ENCODE results near the gene IL18BP. TPM values are rescaled to one million over a fixed set of nuclear protein-coding genes. Genes with fewer than 3 reads are reported as not detected.

Gene IL18BP
- total and polyA plus RNA-seq, 10 of the 15 experiments (the other 5 are each of a cell fraction or from before 2014, with no cell fraction given): 2.6 to 18.1 (median 10.7) TPM

DNA sequence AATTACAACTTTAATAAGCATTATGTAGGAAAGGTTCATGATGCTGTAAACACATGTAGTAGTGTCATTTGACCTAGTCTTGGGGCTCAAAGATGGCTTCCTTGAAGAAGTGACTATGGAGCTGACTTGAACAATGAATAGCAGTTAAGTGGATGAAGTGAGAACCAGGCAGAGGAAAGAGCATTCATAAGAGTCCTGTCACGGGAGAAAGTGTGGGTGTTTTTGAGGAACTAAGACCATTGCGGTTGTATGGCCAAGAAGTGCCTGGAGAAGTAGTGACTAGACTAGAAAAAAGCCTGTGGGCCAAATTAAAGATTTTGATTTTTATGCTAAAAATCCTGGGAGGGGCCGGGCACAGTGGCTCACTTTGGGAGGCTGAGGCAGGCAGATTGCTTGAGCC, 7.2 kb upstream of the IL18BP start (continued):
- no peak for TF ChIP-seq SMAD1 (IDR thresholded peaks at IDR 0.05; ENCODE audit: low read depth, partially characterized antibody)
- TF ChIP-seq KDM1A (IDR thresholded peaks at IDR 0.05; ENCODE audit: borderline replicate concordance): no peak
- no peak for TF ChIP-seq CBX3 (IDR thresholded peaks at IDR 0.05; ENCODE audit: borderline replicate concordance, low read depth)
- no peak for TF ChIP-seq SIN3A (IDR thresholded peaks at IDR 0.05; ENCODE audit: low read depth, low read length)
- no peak for TF ChIP-seq HSF1 (IDR thresholded peaks at IDR 0.05; ENCODE audit: low read depth, low read length)
- no peak for TF ChIP-seq LARP7 (IDR thresholded peaks at IDR 0.05)
- TF ChIP-seq, protein P1, sequence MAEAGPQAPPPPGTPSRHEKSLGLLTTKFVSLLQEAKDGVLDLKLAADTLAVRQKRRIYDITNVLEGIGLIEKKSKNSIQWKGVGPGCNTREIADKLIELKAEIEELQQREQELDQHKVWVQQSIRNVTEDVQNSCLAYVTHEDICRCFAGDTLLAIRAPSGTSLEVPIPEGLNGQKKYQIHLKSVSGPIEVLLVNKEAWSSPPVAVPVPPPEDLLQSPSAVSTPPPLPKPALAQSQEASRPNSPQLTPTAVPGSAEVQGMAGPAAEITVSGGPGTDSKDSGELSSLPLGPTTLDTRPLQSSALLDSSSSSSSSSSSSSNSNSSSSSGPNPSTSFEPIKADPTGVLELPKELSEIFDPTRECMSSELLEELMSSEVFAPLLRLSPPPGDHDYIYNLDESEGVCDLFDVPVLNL (IDR thresholded peaks at IDR 0.05; ENCODE audit: low read depth, low read length): no peak
- peak; percentile 94 to 96 for TF ChIP-seq BHLHE40 (IDR thresholded peaks at IDR 0.05; ENCODE audit: borderline replicate concordance in 1 of 2, low read depth in 2 of 2, low read length in 1 of 2)
- TF ChIP-seq ASH2L (IDR thresholded peaks at IDR 0.05; ENCODE audit: borderline replicate concordance, low read depth): no peak
- no peak for TF ChIP-seq ZNF207 (IDR thresholded peaks at IDR 0.05; ENCODE audit: borderline replicate concordance)
- TF ChIP-seq JUND (IDR thresholded peaks at IDR 0.05; ENCODE audit: low read depth, low read length): 0 out of 2 replicates have a peak, but pooled peaks have one; percentile 51
- no peak for TF ChIP-seq SRF (IDR thresholded peaks at IDR 0.05; ENCODE audit: low read depth in 2 of 2, low read length in 2 of 2)
- TF ChIP-seq KLF5 (IDR thresholded peaks at IDR 0.05; ENCODE audit: partially characterized antibody): no peak
- TF ChIP-seq NFYA (IDR thresholded peaks at IDR 0.05; ENCODE audit: borderline replicate concordance, low read depth, low read length): no peak
- TF ChIP-seq SPI1 (IDR thresholded peaks at IDR 0.05; ENCODE audit: borderline replicate concordance, insufficient read depth, low read depth, low read length): peak; percentile 67
- no peak for TF ChIP-seq ESRRA (IDR thresholded peaks at IDR 0.05; ENCODE audit: low read length)
- TF ChIP-seq CREM (IDR thresholded peaks at IDR 0.05; ENCODE audit: low read depth): peak; percentile 68
- TF ChIP-seq, protein P2, sequence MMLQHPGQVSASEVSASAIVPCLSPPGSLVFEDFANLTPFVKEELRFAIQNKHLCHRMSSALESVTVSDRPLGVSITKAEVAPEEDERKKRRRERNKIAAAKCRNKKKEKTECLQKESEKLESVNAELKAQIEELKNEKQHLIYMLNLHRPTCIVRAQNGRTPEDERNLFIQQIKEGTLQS (IDR thresholded peaks at IDR 0.05; ENCODE audit: borderline replicate concordance, extremely low read depth, low read depth, low read length): no peak
- TF ChIP-seq SIX5 (IDR thresholded peaks at IDR 0.05; ENCODE audit: low read depth, low read length, severe bottlenecking): no peak
- TF ChIP-seq SMC3 (IDR thresholded peaks at IDR 0.05; ENCODE audit: borderline replicate concordance, low read length): no peak
- TF ChIP-seq POU2F2 (IDR thresholded peaks at IDR 0.05; ENCODE audit: borderline replicate concordance, low read depth, low read length): peak; percentile 58; the same call in 1 of the 3 replicates
- no peak for TF ChIP-seq ZNF622 (IDR thresholded peaks at IDR 0.05)
- no peak for TF ChIP-seq RAD21 (IDR thresholded peaks at IDR 0.05; ENCODE audit: insufficient read depth, low read depth, low read length)
- TF ChIP-seq, protein P3, sequence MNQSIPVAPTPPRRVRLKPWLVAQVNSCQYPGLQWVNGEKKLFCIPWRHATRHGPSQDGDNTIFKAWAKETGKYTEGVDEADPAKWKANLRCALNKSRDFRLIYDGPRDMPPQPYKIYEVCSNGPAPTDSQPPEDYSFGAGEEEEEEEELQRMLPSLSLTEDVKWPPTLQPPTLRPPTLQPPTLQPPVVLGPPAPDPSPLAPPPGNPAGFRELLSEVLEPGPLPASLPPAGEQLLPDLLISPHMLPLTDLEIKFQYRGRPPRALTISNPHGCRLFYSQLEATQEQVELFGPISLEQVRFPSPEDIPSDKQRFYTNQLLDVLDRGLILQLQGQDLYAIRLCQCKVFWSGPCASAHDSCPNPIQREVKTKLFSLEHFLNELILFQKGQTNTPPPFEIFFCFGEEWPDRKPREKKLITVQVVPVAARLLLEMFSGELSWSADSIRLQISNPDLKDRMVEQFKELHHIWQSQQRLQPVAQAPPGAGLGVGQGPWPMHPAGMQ (IDR thresholded peaks at IDR 0.05; ENCODE audit: borderline replicate concordance): no peak
- no peak for TF ChIP-seq HDGF (IDR thresholded peaks at IDR 0.05)
- TF ChIP-seq MTA2 (IDR thresholded peaks at IDR 0.05; ENCODE audit: low read depth): peak; percentile 94
- TF ChIP-seq TAF1 (IDR thresholded peaks at IDR 0.05; ENCODE audit: borderline replicate concordance, low read depth, low read length): no peak
- TF ChIP-seq HCFC1 (IDR thresholded peaks at IDR 0.05; ENCODE audit: low read length): no peak

Data from GM12878 (cell line).